OCI-LY7 (cell line): ENCODE measurements around the gene COL4A3. TPM values are rescaled to one million over a fixed set of nuclear protein-coding genes. Genes with fewer than 3 reads are reported as not detected.
A peak's percentile ranks its signal among the peaks of the same experiment; 100 is the strongest.

Experiments
- Bru-seq: library from RNA; stranded (reverse); fragments of 400-500 nt; gene quantifications from one replicate; lab custom pipeline; 2021; lab: Mats Ljungman, UMichigan
- BruChase-seq, 2 experiments: library from RNA; stranded (reverse); fragments of 400-500 nt; gene quantifications; one replicate each; lab custom pipeline; 2021; lab: Mats Ljungman, UMichigan
- BruUV-seq: library from RNA; stranded (reverse); fragments of 400-500 nt; replicated peaks from 2 replicates; lab custom pipeline; 2021; lab: Mats Ljungman, UMichigan
- CTCF ChIA-PET: fragments of 300-600 bp; sonication (Branson Sonifier 250); formaldehyde crosslinking; loops from one replicate; lab custom pipeline; 2022; ENCODE audit warnings: antibody characterized with exemption; ENCODE audit not compliant: unreplicated experiment; lab: Charles Lee
- POLR2A ChIA-PET: fragments of 300-600 bp; sonication (Branson Sonifier 250); formaldehyde crosslinking; loops from one replicate; lab custom pipeline; 2022; ENCODE audit warnings: antibody characterized with exemption; lab: Charles Lee
- DNase-seq: peaks from one replicate; pipeline ENCODE4 v3.0.0-alpha.2; 2015; ENCODE audit warnings: low spot score
- H2AFZ ChIP-seq: fragments of 200-600 bp; sonication (generic), shearing (Covaris generic); 2 replicates; pipeline ENCODE4 v1.6.1; 2014; ENCODE audit warnings: mild to moderate bottlenecking, antibody characterized with exemption, low read length, moderate library complexity
- H3K27ac ChIP-seq: fragments of 200-600 bp; sonication (generic); 2 replicates; pipeline ENCODE4 v1.5.1; 2014; ENCODE audit warnings: mixed run types, low read depth, mild to moderate bottlenecking, moderate library complexity, low read length, inconsistent platforms; ENCODE audit not compliant: poor library complexity, severe bottlenecking
- H3K36me3 ChIP-seq: fragments of 200-600 bp; sonication (generic); 2 replicates; pipeline ENCODE4 v1.6.1; 2014; ENCODE audit warnings: mild to moderate bottlenecking, antibody characterized with exemption, low read length, moderate library complexity, mixed read lengths; ENCODE audit not compliant: insufficient read depth
- H3K4me1 ChIP-seq: fragments of 200-600 bp; sonication (generic); 2 replicates; pipeline ENCODE4 v1.5.1; 2014; ENCODE audit warnings: mild to moderate bottlenecking, low read length; ENCODE audit not compliant: insufficient read depth, poor library complexity, severe bottlenecking
- H3K4me2 ChIP-seq: fragments of 200-600 bp; sonication (generic); 2 replicates; pipeline ENCODE4 v1.6.1; 2014; ENCODE audit warnings: mild to moderate bottlenecking, low read length
- H3K4me3 ChIP-seq: fragments of 200-600 bp; sonication (generic); 2 replicates; pipeline ENCODE4 v1.5.1; 2014; ENCODE audit warnings: mild to moderate bottlenecking, low read depth, low read length; ENCODE audit not compliant: poor library complexity, severe bottlenecking
- H3K79me2 ChIP-seq: fragments of 200-600 bp; sonication (generic); 2 replicates; pipeline ENCODE4 v1.6.1; 2016; ENCODE audit warnings: low read depth, mild to moderate bottlenecking, low read length, moderate library complexity, mixed read lengths; ENCODE audit not compliant: insufficient read depth
- H3K9me2 ChIP-seq: fragments of 200-600 bp; sonication (generic); 2 replicates; pipeline ENCODE4 v1.6.1; 2016; ENCODE audit warnings: mild to moderate bottlenecking, low read length, mixed read lengths; ENCODE audit not compliant: insufficient read depth
- H3K9me3 ChIP-seq: fragments of 200-600 bp; sonication (generic); 2 replicates; pipeline ENCODE4 v1.6.1; 2014; ENCODE audit warnings: mild to moderate bottlenecking, mixed run types, low read length, mixed read lengths
- H4K20me1 ChIP-seq: fragments of 200-600 bp; sonication (generic); 2 replicates; pipeline ENCODE4 v1.6.1; 2014; ENCODE audit warnings: mild to moderate bottlenecking, antibody characterized with exemption, low read length, moderate library complexity, mixed read lengths; ENCODE audit not compliant: insufficient read depth
- CTCF ChIP-seq: fragments of 200-600 bp; sonication (generic); conservative IDR thresholded peaks from 2 replicates; pipeline ENCODE4 v1.5.1; 2014; ENCODE audit warnings: mild to moderate bottlenecking, antibody characterized with exemption, low read length, moderate library complexity, mixed read lengths
- EZH2phosphoT487 ChIP-seq: fragments of 200-600 bp; sonication (generic); IDR thresholded peaks from 2 replicates; pipeline ENCODE4 v1.6.1; 2018; ENCODE audit warnings: low read depth, borderline replicate concordance, mild to moderate bottlenecking, mixed run types, antibody characterized with exemption, low read length, moderate library complexity, mixed read lengths
- intact Hi-C: fragments of 100-400 bp; cut with micrococcal nuclease; formaldehyde crosslinking; loops from one replicate; pipeline ENCODE4 v1.10.0; 2022; ENCODE audit not compliant: unreplicated experiment
- long read RNA-seq: library from polyadenylated mRNA; stranded (forward); transcript quantifications from one replicate; pipeline ENCODE4 v2.0.0, GENCODE V29; 2022
- total RNA-seq, 2 experiments: library from RNA; depleted of rRNA in 1 of 2; stranded (reverse); fragments of >200 nt in 1 of 2; shearing (Covaris generic) in 1 of 2; gene quantifications; 2 replicates each; pipeline ENCODE4 v1.2.3, GENCODE V29; 2014 to 2022

COL4A3 gene
- total RNA-seq (2014; rRNA removed; shearing (Covaris generic)) (0.05 and 0.06 TPM in 2 replicates), total RNA-seq (2022) (7.2 and 10.9 TPM in 2 replicates), Bru-seq, nascent RNA (percentile 49 among the genes with signal in this experiment), BruChase-seq, experiment 1, labeled RNA remaining after a 6-hour chase (percentile 49 among the genes with signal in this experiment), BruChase-seq, experiment 2, labeled RNA remaining after a 2-hour chase (percentile 50 among the genes with signal in this experiment)
- long read RNA-seq, full-length matches to known transcripts, result 1 of 15 reads
- long read RNA-seq, partial matches to known transcripts, result 2 of 15 reads
- long read RNA-seq, other reads (novel, unspliced or antisense), result 12 of 15 reads

DNA sequence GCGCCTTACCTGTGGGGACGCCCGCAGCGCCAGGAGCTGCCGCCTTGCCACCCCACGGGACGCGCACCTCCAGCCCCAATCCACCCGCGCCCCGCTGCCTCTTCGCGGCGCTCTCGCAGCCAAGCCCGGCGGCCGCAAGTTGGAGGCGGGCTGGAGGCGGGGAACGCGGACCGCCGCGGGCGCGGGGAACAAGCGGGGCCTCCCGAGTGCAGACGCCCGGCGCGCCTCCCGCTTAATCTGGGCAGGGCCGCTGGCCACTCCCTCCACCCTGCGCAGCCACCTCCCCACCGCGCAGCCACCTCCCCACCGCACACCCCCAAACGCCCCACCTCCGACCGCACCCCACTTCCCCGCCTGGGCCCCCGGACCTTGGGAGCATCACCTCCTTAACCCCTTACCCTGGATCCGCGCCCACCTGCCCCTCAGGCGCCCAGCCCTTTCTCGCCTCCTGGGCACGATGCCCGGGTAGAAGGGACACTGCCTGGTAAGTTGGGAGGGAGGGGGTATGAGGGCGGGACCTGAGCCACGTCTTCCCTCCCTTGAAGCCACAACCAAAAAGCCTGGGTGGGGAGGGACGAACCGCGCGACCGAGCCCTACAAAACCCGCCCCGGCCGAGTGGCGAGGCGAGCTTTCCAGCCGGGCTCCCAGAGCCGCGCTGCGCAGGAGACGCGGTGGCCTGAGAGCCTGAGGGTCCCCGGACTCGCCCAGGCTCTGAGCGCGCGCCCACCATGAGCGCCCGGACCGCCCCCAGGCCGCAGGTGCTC, at the start of gene COL4A3, which contains the start of gene COL4A4:
Gene COL4A3, plus strand, starts transcription at position 627 of the 765 bp plus-strand sequence. Its CDS starts 103 bp downstream, at position 730.
Gene COL4A4, minus strand, starts transcription at position 208 of the 765 bp plus-strand sequence. CDS start 16,722 bp downstream, outside the sequence.
- no TSS peak for BruUV-seq
- no peaks in the 10 kb centered on the region for H3K36me3 ChIP-seq
- ChIA-PET CTCF (no interaction called here), POLR2A (interaction anchor here (0.7 to 0.9 kb wide), 2 partner anchors 9 kb away, joined by 3 read pairs; no protein-coding TSS in a partner anchor)
- H3K4me1 ChIP-seq, result peaks cover 11% of the 10 kb centered on the region
- no peak for DNase-seq
- peak within 1 kb of the TSS; percentile 78 for H3K4me2 ChIP-seq
- intact Hi-C loops, result loop anchor here (10.0 kb wide), 1 partner anchor 161 kb away; the partner anchor contains the start of gene MFF
- peak within 1 kb of the TSS; percentile 64 for H3K4me3 ChIP-seq
- H2AFZ ChIP-seq, result peak within 1 kb of the TSS; percentile 72
- no peak within 1 kb of the TSS for H3K27ac ChIP-seq
- H3K9me3 ChIP-seq, result no peaks in the 10 kb centered on the region
- no peaks in the 10 kb centered on the region for H3K79me2 ChIP-seq
- no peaks in the 10 kb centered on the region for H4K20me1 ChIP-seq
- no peaks in the 10 kb centered on the region for H3K9me2 ChIP-seq
- TF ChIP-seq CTCF, result no peak
- no peak for TF ChIP-seq EZH2phosphoT487

- POLR2A ChIA-PET, result no interaction called here
- H3K9me2 ChIP-seq, result no peaks in the 10 kb centered on the region
- intact Hi-C loops, result no loop called here
- no peaks in the 10 kb centered on the region for H3K36me3 ChIP-seq
- no peaks in the 10 kb centered on the region for H3K79me2 ChIP-seq
- H3K27ac ChIP-seq, result no peak overlapping the region
- H2AFZ ChIP-seq, result no peak overlapping the region
- no TSS peak for BruUV-seq
- DNase-seq, result no peak
- H4K20me1 ChIP-seq, result no peaks in the 10 kb centered on the region
- CTCF ChIA-PET, result no interaction called here
- no peak overlapping the region for H3K4me3 ChIP-seq
- H3K4me2 ChIP-seq, result no peak overlapping the region
- TF ChIP-seq CTCF (no peak), EZH2phosphoT487 (no peak)
- H3K9me3 ChIP-seq, result no peaks in the 10 kb centered on the region
- no peaks in the 10 kb centered on the region for H3K4me1 ChIP-seq
Measured at GRCh38 chr2:227115761-227116160, 48.7 kb upstream of the COL4A3 start.
